ENCODE results near the gene EEF1AKMT4. TPM values are rescaled to one million over a fixed set of nuclear protein-coding genes. Genes with fewer than 3 reads are reported as not detected.

The EEF1AKMT4 gene
- polyA plus RNA-seq, 1 donor (not counting 4 experiments of a cell fraction or from before 2014, with no cell fraction given), result 10.8 TPM

- Histone ChIP-seq H3K36me3 (ENCODE audit: control insufficient read depth in 2 of 2, extremely low read depth in 1 of 2, insufficient read depth in 2 of 2, low read length in 2 of 2) (no peaks in the 10 kb centered on the region), H3K27me3 (ENCODE audit: control insufficient read depth, extremely low read depth, insufficient read depth, low read length) (peaks cover 16% of the 10 kb centered on the region), H3K9me3 (ENCODE audit: control insufficient read depth, low read depth, low read length) (no peaks in the 10 kb centered on the region), H3K9me1 (ENCODE audit: control insufficient read depth, extremely low read depth, insufficient read depth, low read length) (no peaks in the 10 kb centered on the region), H3K27ac (ENCODE audit: control insufficient read depth, insufficient read depth, low read length) (no peak overlapping the region), H3K4me3 (ENCODE audit: control insufficient read depth in 2 of 3, extremely low read depth in 1 of 3, insufficient read depth in 2 of 3, low read depth in 1 of 3, low read length in 3 of 3) (no peak overlapping the region), H3K4me2 (ENCODE audit: control insufficient read depth, extremely low read depth, insufficient read depth, low read depth, low read length) (no peak overlapping the region), H3K9ac (ENCODE audit: control insufficient read depth, extremely low read depth, insufficient read depth, low read length) (no peak overlapping the region), H3K4me1 (ENCODE audit: control insufficient read depth, extremely low read depth, insufficient read depth, low read length) (peaks cover 7% of the 10 kb centered on the region), H4K20me1 (ENCODE audit: control insufficient read depth, extremely low read depth, insufficient read depth, low read length) (no peaks in the 10 kb centered on the region), H2AFZ (ENCODE audit: control insufficient read depth, low read length) (no peak overlapping the region), H3K79me2 (ENCODE audit: control insufficient read depth, insufficient read depth, low read length) (no peaks in the 10 kb centered on the region)
- FAIRE-seq (no peak), DNase-seq (ENCODE audit: low read depth, low spot score) (no peak)
- dilution Hi-C loops (cut with MboI; ENCODE audit: extremely low pct_ligation_motif_present, low sequenced_read_pairs), result no loop called here
- TF ChIP-seq CTCF (optimal IDR thresholded peaks at IDR 0.05 in 1 of 3, IDR thresholded peaks at IDR 0.05 in 1 of 3, conservative IDR thresholded peaks at IDR 0.05 in 1 of 3; ENCODE audit: extremely low read depth in 1 of 3, insufficient read depth in 2 of 3, low read length in 3 of 3) (no peak), EZH2 (IDR thresholded peaks at IDR 0.05; ENCODE audit: low read length) (no peak)
These were observed 12.8 kb upstream of the EEF1AKMT4 start for GRCh38 chr3:184236636-184237035.

GRCh38 chr3:184237211-184237610 lies 12.3 kb upstream of the EEF1AKMT4 start:
- H3K4me1 ChIP-seq (ENCODE audit: control insufficient read depth, extremely low read depth, insufficient read depth, low read length), result peaks cover 7% of the 10 kb centered on the region
- no peaks in the 10 kb centered on the region for H4K20me1 ChIP-seq (ENCODE audit: control insufficient read depth, extremely low read depth, insufficient read depth, low read length)
- H3K27ac ChIP-seq (ENCODE audit: control insufficient read depth, insufficient read depth, low read length), result no peak overlapping the region
- H3K4me2 ChIP-seq (ENCODE audit: control insufficient read depth, extremely low read depth, insufficient read depth, low read depth, low read length), result no peak overlapping the region
- H3K9ac ChIP-seq (ENCODE audit: control insufficient read depth, extremely low read depth, insufficient read depth, low read length), result no peak overlapping the region
- H2AFZ ChIP-seq (ENCODE audit: control insufficient read depth, low read length), result no peak overlapping the region
- dilution Hi-C loops (cut with MboI; ENCODE audit: extremely low pct_ligation_motif_present, low sequenced_read_pairs), result no loop called here
- FAIRE-seq (no peak), DNase-seq (ENCODE audit: low read depth, low spot score) (no peak)
- no peaks in the 10 kb centered on the region for H3K36me3 ChIP-seq (ENCODE audit: control insufficient read depth in 2 of 2, extremely low read depth in 1 of 2, insufficient read depth in 2 of 2, low read length in 2 of 2)
- H3K79me2 ChIP-seq (ENCODE audit: control insufficient read depth, insufficient read depth, low read length), result no peaks in the 10 kb centered on the region
- H3K4me3 ChIP-seq (ENCODE audit: control insufficient read depth in 2 of 3, extremely low read depth in 1 of 3, insufficient read depth in 2 of 3, low read depth in 1 of 3, low read length in 3 of 3), result no peak overlapping the region
- H3K9me3 ChIP-seq (ENCODE audit: control insufficient read depth, low read depth, low read length), result no peaks in the 10 kb centered on the region
- H3K9me1 ChIP-seq (ENCODE audit: control insufficient read depth, extremely low read depth, insufficient read depth, low read length), result no peaks in the 10 kb centered on the region
- TF ChIP-seq CTCF (optimal IDR thresholded peaks at IDR 0.05 in 1 of 3, IDR thresholded peaks at IDR 0.05 in 1 of 3, conservative IDR thresholded peaks at IDR 0.05 in 1 of 3; ENCODE audit: extremely low read depth in 1 of 3, insufficient read depth in 2 of 3, low read length in 3 of 3) (no peak), EZH2 (IDR thresholded peaks at IDR 0.05; ENCODE audit: low read length) (no peak)
- peaks cover 10% of the 10 kb centered on the region for H3K27me3 ChIP-seq (ENCODE audit: control insufficient read depth, extremely low read depth, insufficient read depth, low read length)
